IPS DF 4.7 (cell line): ENCODE results near the gene ANAPC2.
"Not testable (repeated sequence)": the region's sequence is repeated elsewhere in the genome, so short reads cannot be mapped to it uniquely, and the experiment has no call there.

ENCODE experiments used
- DNase-seq: peaks from one replicate; pipeline ENCODE4 v3.0.0-alpha.2; 2013; ENCODE audit warnings: low spot score; ENCODE audit errors: extremely low read depth

The ANAPC2 gene

DNA sequence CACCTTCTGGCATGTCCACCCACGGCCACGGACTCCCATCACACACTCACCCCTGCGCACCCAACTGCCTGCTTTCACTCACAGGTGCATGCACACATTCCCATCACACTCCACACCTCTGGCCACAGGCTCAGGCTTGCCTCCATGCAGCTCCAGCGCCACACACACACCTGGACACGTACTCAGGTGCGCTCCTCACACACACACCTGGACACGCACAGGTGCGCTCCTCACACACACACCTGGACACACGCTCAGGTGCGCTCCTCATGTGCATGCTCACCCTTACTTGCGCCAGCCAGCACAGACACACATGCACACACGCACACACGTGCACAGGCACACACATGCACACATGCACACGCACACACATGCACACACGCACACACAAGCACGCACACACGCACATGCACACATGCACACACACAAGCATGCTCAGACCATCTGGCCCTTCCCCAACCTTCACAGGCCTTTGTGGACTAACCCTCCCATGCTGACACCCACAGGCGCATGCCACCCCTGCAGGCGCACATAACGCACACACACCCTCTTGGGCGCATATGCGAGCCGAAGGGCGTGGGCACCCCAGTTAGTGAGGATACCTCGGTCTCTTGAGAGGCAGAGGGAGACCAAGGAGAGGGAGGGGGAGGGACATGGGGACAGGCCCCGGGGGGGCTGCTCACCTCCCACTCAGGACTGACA is 41.1 kb downstream of the ANAPC2 start:
- no peak for DNase-seq

GRCh38 chr9:137146527-137146918 is 41.8 kb downstream of the ANAPC2 start:
- DNase-seq = no peak

DNA sequence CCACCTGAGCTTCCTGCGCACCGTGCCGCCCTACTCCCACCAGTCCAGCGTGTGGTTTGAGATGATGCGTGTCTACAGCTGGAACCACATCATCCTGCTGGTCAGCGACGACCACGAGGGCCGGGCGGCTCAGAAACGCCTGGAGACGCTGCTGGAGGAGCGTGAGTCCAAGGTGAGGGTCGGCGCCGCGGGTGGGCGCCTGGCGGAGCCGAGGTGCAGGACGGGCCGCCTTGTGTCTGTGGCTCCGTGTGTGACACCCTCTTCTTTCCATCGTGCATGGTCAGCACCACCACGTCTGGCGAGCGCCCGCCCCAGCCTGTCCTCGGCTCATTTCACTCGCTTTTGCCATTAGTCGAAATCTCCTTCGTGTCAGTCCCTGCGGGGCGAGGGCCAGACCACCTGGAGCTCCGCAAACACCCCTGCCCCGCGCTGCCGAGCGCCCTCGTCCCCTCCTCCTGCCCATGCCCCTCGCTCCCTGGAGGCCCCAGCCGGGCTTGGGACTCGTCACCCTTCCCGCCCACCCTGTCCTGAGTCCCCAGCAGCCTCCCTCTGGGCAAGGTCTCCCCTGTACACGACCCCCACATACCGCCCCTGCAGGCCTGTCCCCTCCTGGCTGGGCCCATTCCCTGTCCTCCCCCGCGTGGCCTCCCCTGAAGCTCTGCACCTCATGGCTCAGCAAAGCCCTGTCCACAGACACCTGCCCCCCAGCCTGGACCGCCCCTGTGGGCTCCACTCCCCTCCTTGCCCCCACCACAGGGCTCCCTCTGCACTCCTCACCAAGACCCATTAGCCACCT is 42.4 kb downstream of the ANAPC2 start:
- DNase-seq = no peak

DNA sequence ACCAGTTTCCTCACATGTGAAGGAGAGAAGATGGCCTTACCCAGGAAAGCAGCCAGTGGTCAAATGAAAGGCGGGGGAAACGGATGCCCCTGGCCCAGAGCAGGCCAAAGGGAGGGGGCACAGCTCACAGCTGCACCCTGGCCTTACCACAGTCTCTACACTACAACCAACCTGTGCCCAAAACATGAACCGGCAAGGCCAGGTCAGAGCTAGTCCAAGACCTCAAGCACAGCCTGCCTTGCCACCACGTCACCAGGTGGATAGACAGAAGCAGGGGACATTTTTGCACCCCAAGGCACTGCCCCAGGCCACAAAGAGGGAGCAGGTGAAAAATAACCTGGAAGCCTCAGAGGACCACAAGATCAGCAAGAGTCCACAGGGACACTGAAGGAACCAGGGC is 44.9 kb downstream of the ANAPC2 start:
- no peak for DNase-seq

DNA sequence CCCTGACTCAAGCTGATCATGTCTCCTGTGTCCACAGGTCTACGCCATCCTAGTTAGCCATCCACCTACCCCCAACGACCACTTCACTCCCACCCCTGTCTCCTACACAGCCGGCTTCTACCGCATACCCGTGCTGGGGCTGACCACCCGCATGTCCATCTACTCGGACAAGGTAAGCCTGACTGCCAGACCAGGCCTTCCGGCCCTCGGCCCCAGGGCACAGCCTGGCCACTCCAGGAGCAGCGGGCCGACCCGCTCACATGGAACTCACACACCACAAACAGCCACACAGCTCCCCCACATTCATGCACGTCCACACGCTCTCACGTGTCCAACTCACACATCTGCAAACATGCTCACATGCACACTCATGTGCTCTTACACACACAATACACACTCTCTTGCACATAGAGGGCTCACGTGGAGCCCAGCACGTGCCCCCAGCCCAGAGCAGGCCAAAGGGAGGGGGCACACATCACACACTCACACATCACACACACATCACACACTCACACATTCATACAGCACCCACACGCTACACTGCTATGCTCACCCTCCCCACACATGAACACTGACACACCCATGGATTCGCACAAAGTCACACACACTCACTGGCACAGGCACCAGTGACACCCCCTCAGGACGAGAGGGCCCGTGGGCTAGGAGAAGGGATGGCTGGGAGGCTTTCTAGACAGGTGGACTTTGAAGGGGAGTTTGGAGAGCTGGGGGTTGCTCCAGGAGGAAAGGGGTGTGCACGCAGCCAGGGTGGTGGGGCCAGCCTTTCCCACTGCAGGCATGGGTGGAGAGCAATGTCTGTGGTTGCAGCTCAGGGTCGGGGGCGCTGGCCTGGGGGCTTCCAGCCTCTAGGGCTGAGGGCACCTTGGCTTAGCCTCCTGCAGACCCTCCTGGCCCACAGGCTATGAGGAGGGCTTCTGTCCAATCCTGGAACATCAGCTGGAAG is 46.1 kb downstream of the ANAPC2 start:
- no peak for DNase-seq

GRCh38 chr9:137141050-137141810 is 47.1 kb downstream of the ANAPC2 start:
- no peak for DNase-seq

- no peak for DNase-seq
Measured at GRCh38 chr9:137140151-137141012, 48.0 kb downstream of the ANAPC2 start.

GRCh38 chr9:137139468-137140150 is 48.8 kb downstream of the ANAPC2 start:
- DNase-seq = no peak

DNA sequence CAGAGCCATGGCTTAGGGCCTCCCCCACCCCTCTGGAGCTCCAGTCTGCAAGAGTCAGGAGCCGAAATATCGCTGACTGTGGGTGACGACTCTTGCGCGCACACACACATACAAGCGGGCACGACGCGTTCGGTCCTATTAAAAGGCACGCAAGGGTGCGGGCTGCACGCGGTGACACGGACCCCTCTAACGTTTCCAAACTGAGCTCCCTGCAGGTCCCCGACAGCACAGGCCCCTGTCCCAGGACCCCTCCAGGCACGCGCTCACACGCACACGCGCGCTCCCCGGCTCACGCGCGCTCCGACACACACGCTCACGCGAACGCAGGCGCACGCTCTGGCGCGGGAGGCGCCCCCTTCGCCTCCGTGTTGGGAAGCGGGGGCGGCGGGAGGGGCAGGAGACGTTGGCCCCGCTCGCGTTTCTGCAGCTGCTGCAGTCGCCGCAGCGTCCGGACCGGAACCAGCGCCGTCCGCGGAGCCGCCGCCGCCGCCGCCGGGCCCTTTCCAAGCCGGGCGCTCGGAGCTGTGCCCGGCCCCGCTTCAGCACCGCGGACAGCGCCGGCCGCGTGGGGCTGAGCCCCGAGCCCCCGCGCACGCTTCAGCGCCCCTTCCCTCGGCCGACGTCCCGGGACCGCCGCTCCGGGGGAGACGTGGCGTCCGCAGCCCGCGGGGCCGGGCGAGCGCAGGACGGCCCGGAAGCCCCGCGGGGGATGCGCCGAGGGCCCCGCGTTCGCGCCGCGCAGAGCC is 49.5 kb downstream of the ANAPC2 start, which contains the start of gene GRIN1:
GRIN1 (plus strand) TSS at position 433 of the 746 bp plus-strand sequence. CDS start 333 bp downstream, outside the sequence.
- DNase-seq = no peak

DNA sequence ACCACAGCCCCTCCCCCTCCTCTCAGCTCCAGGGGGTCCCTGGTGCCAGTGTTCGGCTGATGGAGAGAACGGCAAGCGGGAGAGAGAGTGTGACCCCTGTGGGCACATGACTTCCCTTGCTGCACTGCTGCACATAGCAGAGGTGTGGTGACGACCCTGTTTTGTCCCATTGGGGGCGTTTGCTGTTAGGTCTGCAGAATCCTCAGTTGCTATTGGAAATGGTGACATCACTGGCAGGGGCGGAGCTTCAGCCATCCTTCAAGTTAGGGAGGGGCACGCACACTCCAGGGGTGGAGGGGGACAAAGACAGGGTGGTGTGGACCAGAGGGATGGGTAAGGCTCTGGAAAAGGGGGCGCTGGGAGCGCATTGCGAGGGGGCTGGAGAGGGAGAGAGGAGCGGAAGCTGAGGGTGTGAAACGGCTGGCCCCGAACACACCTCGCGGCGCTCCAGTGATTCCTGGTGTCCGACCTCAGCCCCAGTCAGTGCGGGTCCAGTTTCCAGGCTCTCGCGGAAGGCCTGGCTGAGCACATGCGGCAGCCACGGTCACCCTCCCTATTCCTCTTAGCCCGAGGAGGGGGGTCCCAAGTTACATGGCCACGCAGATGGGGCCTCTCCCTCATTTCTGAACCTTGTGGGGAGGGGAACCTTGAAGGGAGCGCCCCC is 50.2 kb downstream of the ANAPC2 start:
- DNase-seq = no peak

DNA sequence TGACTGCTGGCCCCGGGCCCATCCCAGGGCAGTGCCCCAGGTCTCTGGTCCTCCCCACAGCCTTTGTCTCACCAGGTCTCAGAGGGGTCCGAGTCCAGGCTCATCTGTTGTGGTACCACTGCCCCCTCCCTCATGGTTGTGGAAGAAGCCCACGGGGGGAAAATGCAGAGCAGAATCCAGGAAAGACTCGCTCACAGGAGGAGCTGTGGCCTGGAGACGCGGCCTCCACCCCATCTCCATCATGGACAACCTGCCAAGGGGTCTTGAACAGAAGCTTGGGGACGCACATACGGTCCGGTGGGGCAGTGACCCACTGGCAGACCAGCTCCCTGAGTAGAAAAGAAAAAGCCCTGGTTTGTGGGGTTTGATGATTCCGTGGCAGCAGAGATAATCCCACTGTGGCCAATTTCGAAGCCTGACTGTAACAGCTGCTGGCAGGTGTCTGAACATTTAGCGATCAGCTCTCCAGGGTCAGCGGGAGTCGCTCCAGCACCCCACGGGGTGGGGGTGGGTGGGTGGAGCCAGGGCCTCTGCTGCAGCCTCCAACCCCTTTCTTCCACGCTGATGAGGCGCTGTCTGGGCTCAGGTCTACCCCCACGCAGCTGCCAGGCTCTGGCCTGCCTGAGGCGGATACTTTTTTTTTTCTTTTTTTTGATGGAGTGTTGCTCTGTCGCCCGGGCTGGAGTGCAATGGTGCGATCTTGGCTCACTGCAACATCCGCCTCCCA is 51.3 kb downstream of the ANAPC2 start:
- DNase-seq = no peak

DNA sequence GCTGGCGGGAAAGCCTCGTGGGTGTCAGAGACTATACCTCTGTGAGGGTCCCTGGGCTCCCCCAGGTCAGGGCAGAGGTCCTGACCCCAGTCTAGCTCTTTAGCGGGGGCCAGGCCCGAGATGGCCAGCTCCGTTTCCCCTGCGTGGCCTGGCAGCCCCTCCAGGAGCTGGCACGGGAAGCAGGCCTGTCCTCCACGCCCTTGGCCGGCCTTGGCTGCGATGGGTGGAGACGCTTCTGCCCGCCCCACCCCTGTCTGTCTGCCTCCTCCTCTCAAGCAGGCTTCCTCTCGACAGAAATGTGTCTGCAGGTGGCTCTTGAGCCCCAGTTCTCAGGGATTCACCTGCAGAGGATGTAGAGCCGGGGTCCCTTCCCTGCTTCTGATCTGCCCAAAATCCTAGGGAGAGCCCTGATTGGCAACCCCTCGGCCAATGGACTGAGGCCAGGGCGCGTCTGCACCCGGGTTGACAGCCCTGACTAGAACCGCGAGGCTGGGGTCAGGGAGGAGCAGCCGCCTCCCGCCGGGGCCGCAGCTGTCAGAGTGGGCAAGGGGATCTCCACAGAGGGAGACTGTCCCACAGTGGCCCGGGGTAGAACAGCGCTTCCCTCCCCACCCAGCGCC is 52.0 kb downstream of the ANAPC2 start:
- no peak for DNase-seq

DNA sequence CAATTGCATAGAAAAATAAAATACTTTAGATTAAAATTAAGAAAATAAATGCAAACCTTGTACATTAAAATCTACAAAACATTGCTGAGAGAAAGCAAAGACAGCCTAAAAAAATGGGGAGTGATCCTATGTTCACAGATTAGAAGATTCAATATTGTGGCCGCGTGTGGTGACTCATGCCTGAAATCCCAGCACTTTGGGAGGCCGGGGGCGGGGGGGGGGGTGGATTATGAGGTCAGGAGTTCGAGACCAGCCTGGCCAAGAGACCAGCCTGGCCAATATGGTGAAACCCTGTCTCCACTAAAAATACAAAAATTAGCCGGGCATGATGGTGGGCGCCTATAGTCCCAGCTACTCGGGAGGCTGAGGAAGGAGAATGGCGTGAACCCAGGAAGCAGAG is 53.2 kb downstream of the ANAPC2 start:
- DNase-seq = not testable (repeated sequence)

DNA sequence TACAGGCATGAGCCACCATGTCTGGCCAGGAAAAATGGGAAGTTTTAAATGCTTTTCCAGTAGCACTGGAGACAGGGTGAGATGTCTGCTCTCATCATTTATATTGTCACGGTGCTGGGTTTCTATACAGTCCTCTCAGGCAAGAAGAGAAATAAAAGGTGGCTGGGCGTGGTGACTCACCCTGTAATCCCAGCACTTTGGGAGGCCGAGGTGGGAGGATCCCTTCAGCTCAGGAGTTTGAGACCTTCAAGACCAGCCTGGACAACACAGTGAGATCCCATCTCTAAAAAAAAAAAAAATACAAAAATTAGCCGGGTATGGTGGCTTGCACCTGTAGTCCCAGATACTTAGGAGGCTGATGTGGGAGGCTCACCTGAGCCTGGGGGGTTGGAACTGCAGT is 54.2 kb downstream of the ANAPC2 start:
- no peak for DNase-seq

DNA sequence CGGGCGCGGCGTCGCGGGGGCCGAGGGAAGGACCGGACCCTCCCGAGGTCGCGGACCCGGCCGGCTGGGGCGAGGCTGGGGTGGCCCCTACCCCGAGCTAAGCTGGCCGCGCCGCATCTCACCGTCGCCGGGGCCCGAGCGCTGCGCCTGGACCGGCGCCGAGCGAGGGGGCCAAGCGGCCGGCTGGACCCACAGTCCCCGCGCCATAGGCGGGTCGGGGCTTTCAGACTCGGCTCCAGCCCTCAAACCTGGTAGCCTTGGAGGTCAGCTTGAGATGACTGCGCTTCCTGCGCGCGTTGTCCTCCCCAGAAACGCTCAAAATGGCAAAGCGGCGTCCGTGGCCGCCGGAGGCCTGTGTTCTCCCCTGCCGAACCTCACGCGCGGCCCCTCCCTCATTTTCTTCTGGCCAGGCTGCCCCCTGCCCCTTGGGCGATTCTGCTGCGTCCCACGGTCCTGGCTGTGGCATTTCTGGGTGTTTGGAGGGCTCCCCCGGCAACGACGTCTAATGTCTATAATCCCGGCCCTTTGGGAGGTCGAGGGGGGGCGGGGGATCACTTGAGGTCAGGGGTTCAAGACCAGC is 58.1 kb downstream of the ANAPC2 start:
- no peak for DNase-seq

DNA sequence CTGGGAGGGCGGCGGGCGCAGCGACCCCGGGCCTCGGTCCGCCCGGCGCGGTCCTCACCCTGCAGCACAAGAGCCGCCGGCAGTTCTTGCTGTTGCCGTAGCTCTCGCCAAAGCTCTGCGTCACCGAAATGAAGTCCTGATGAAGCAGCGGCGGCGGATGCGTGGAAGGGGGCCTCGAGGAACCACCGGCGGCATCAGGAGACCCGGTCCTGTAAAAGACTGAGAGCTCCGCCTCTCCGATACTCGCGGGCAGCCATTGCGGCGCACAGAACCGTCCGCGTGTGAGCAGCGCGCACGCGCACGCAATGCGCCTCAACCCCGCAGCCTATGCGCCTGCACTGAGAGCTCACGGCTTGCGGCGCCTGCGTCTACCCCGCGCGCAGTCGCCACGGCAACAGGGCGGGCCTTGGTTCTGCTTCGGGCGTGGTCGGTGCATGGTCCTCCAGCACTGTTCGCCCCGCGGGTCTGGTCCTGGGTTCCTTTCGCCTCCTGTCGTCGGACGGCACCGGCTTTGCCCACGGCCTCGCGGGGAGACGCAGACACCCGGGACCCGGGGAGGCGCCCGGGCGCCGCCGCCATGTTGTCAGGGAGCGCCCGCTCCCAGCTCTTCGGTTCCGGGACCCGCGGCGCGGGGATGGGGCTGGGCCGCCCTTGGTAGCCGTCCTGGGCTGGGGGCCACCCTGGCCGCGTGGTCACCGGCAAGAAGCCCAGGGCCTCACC is 58.7 kb downstream of the ANAPC2 start:
- DNase-seq = peak; percentile 41
